Effector CD4-positive, alpha-beta T cell (primary cell): Measurements from ENCODE around the gene OTOA.
"Not testable (repeated sequence)": the region's sequence is repeated elsewhere in the genome, so short reads cannot be mapped to it uniquely, and the experiment has no call there.

Experiments used
- DNase-seq: peaks from one replicate; pipeline ENCODE4 v3.0.0-alpha.2; 2020

Gene OTOA

GRCh38 chr16:21727344-21727743 lies 63.6 kb downstream of the OTOA start:
- no peak for DNase-seq

DNA sequence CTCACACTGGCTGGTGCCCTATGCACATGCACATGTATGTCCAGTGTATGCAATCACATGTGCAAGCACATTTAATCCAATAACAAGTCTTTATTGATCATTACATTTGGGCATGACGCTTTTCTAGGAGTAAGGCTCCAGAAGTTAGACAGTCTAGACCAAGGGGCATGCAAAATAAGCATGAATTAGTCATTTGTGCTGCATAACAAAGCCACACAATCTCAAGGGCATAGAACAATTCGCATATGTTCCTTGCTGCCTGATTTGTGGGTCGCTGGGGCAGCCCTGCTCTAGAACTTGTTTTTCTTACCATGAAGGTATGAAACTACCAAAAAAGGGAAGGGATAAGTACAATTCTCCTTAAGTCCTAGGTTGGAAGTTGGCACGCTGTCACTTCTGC lies 67.5 kb downstream of the OTOA start:
- DNase-seq = not testable (repeated sequence)

DNA sequence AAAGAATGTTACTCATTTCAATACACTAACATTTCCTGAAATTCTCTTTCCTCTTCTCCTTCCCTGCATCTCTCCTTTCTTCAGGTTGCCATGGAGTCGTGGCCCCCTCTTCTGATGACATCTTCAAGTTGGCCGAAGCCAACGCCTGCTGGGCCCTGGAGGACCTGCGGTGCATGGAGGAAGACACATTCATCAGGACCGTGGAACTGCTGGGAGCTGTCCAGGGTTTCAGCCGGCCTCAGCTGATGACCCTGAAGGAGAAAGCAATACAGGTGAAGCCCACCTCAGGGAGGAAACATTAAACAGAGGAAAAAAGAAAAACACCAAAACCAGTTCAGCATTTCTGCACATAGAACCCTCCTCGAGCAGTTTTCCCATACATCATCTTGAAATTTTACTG lies 76.9 kb downstream of the OTOA start:
- DNase-seq = not testable (repeated sequence)

DNA sequence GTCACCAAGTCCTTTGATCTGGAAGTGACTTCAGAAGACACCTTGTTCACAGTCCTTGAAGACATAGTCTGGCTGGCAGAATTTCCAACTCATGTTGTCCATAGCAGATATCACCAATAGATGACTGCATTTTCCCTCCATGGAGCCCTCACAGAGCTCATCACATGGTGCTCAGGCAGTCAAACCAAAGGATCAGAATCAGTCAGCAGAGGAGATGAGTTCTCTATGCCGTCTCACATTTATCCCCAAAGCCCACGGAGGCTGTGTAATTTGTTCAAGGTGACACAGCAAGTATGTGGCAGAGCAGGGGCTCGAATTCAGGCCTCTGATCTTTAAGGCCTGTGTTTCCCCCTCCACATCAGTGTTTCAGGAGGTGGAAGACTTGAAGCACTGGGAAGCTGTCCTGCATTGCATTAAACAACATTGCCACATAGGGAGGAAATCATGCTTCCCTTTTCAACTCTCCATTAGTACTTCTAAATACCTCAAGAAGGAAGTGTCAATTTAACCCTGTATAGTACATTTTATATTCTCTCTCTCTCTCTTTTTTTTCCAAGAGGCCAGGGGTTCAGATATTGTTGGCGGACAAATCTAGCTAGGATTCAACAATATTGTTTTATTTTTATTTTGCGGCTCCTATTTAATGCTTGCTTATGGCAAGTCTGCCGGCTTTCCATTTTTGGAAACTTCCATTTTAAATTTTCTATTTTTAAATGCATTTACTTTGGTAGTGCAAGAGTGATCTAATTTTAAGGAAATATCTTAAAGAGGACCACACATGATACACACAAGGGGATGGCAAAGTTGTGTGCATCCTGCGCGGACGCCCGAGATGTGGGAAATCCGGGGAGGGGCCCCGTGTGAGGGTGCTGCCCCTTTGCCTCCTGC lies 92.7 kb downstream of the OTOA start:
- DNase-seq = not testable (repeated sequence)

DNA sequence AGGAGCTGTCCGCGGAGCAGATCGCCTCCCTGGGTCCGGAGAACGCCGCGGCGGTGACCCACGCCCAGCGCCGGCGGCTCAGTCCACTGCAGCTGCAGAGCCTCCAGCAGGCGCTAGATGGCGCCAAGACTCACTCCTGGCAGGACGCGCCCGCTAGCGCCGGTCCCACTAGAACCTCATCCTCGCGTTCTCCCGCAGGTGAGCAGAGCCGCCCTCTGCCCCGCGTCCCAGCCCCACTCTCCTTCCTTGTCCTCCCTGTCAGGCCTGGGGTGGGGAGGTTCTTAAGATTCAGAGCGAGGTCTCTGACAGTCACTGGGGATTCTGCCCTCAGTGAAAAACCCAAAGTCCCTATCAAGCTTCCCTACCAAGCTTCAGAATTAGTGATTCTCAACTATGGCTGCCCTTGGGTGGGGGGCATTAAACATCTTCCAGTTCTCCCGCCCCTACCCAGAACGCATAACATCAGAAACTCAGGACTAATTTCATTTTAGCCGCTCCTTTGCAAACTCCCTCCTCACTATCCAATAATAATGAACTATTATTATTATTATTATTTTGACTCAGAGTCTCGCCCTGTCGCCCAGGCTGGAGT lies 93.4 kb downstream of the OTOA start:
- DNase-seq = not testable (repeated sequence)

DNA sequence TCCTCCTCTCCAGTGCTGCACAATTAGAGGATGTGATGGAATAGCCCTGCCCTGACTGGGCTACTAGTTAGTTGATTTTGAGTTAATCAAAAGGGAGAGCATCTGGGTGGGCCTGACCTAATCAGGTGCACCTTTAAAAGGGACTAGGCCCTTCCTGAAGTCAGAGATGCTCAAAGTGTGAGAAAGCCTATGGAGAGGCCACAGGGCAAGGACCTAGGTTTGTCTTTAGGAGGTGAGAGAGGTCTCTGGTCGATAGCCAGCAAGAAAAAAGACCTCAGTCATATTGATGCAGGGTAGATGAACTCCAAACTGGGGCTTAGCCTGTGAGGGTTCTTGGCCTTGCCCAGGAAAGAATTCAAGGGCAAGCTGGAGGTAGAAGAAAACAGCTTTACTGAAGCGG lies 104.5 kb downstream of the OTOA start:
- DNase-seq = not testable (repeated sequence)

DNA sequence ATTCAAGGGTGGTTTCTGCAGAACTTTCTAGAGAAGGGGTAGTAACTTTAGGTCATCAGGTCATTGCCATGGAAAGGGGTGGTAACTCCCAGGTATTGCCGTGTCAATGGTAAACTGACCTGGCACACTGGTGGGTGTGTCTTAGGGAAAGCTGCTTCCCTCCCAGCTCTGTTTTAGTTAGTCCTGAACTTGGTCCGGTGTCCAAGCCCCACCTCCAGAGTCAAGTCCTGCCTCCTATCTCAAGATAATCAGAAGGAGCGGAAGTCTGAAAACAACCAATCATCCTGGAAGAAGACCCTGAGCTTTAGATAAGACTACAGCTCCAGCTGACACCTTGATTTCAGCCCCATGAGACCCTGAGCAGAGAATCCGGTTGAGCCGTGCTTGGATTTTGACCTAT lies 105.0 kb downstream of the OTOA start:
- DNase-seq = not testable (repeated sequence)

- not testable (repeated sequence) for DNase-seq
These were observed 105.5 kb downstream of the OTOA start for GRCh38 chr16:21769284-21769683.

- DNase-seq = not testable (repeated sequence)
These were observed 106.8 kb downstream of the OTOA start for GRCh38 chr16:21770584-21770983.

DNA sequence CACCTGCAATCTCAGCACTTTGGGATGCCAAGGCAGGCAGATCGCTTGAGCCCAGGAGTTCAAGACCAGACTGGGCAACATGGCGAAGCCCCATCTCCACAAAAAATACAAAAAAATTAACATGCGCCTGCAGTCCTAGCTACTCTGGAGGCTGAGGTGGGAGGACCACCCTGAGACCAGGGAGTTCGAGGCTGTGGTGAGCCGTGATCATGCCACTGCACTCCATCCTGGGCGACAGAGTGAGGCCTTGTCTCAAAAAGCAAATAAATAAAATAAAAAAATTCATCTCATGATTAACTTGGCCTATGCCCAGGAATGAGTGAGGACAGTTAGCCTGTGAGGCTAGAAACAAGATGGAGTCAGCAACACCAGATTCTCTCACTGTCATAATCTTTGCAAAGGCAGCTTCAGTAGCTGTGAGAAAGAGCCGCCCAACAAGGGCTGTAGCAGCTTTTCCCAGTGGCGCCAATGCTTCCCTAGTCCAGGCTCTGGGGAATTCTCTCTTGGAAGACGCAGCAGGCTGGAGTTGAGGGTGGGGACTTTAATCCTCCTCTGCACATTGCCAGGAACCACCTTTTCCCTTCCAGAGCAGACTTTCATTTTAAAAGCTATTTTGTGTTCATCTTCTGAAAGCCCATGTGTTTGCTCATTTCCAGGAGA lies 108.9 kb downstream of the OTOA start:
- not testable (repeated sequence) for DNase-seq

GRCh38 chr16:21773207-21773553 lies 109.4 kb downstream of the OTOA start:
- not testable (repeated sequence) for DNase-seq

DNA sequence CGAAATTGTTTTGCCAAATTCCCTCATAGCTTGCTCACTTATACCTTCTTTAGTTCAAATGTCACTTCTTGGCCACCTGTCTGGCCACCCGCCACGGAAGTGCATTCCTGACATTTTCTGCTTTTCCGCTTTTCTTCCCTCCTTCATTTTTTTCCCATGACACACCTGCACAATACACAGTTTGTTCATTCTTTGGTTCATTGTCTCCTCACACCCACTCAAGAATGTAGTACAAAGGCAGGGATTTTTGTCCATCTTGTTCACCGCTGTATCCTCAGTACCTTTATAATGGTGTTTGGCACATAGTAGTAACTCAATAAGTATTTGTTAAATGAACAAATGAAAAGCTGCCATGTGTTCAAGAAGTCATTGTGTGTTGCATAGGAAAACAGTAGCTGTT lies 116.8 kb downstream of the OTOA start:
- not testable (repeated sequence) for DNase-seq

DNA sequence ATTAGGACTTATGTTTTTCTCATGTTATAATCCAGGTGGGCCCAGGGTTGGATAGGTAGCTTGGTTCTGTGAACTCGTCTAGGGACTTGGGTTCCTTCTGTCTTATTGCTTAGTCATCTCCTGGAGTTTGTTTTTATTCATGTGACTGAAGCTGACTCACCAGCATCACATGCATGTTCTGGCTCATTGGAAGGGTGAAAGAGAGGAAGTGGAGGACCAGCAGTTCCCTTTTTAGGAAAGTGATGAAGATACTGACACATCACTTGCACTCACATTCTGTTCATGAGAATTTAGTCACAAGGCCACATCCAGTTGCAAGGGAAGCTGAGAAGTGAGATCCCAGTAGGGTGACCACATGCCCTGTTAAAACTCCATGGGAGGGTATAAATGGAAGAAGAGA lies 126.7 kb downstream of the OTOA start:
- not testable (repeated sequence) for DNase-seq

GRCh38 chr16:21793310-21793709 lies 129.5 kb downstream of the OTOA start:
- DNase-seq = not testable (repeated sequence)

DNA sequence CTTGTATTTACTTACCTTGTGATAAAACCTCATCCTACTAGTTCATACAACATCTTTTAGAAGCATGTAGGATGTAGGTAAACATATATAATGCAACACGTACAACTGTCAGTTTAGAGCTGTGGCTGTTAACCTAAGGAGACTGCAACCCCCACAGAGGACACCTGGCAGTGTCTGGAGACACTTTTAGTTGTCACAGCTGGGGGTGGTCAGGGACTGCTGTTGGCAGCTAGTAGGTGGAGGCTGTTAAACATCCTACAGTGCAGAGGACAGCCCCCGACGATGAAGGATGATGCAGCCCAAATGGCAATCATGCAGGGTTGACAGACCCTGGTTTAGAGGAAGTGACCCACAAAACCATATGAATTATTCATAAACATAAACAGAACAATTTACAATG lies 134.8 kb downstream of the OTOA start:
- DNase-seq = not testable (repeated sequence)

GRCh38 chr16:21801538-21802374 lies 138.0 kb downstream of the OTOA start:
- DNase-seq = not testable (repeated sequence)

DNA sequence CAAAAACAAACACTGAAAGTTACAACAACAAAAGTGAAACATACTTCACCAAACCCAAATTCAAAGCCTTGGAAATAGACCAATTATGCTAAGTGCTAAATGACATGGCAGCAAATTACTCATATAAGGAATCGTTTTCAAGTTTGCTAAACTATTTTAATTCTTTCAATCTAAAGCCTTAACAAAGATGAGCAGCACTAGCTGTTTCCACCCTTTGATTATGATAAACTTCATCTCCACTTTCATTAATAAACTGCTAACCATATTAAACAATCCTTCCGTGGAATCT lies 138.6 kb downstream of the OTOA start:
- DNase-seq = not testable (repeated sequence)
